ENCODE results near the gene DBF4B.

Gene DBF4B

DNA sequence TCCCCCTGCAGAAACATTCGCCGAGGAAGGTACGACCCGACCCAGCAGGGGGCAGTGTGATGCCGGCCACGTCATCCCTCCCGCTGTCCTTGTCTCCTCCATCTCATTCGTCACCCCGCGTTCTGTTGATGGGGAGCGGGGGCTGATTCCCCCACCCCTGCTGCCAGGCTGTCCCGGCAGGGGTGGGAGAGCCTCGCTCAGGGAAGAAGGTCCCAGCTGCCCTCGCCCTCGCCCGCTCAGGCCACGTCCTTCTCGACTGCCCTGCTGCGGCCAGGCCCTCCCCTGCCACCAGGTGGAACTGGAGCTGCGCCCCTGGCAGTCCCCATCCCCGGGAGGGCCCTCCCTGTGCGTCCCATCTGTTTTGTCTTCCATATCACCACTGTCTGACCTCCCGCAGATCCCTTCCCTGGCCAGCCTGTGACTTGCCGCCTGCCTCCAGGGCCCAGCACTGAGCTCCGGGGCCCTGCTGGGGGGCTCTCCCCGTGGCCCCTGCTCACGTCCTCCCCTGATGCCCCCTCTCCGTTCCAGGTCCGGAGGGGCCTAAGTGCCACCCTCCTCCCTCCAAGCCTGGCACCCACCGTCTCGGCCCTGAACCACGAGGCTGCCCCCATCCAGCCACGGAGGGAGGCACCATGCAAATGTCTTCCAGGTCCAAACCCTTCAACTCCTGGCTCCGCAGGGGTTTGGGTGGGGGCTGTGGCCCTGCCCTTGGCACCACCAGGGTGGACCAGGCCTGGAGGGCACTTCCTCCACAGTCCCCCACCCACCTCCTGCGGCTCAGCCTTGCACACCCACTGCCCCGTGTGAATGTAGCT lies 71.0 kb downstream of the DBF4B start:
- peak; percentile 8 for DNase-seq

GRCh38 chr17:44780161-44780560 lies 71.7 kb downstream of the DBF4B start:
- DNase-seq, result no peak

- DNase-seq, result no peak
Observed at GRCh38 chr17:44780845-44781480, 72.5 kb downstream of the DBF4B start.

DNA sequence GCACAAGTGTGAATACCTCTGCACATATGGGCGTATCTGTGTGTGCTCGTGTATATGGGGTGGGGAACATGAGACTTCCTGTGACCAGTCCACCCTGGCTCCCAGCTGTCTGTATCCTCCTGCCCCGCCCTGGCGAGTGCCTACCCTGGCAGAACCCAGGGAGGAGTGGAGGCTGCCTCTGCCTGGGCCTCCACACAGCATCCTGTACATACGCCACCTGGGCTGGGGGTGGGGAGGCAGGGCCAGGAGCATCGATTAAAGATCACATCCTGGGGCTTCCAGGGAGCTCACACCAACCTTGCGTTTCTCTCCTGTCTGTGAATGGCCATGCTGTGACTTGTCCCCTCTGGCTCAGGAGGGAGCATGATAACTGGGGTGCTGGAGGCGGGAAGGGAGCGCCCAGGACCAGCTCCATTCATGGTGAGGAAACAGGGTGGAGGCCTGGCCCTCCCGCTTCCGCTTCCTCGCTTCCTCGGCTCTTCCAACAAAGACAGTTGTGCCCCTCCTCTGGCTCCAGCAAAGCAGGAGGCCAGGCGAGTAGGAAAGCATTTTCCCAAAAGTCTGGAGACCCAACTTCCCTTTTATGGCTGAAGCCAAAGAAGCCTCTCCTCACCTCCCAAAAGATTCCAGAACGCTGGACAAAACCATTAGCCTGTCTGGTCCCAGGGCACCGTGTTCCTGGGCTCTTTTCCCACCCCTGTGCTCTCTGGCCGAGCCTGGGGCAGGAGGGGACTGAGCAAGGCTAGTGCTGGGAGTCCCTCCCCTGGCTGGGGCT lies 73.3 kb downstream of the DBF4B start:
- no peak for DNase-seq

DNA sequence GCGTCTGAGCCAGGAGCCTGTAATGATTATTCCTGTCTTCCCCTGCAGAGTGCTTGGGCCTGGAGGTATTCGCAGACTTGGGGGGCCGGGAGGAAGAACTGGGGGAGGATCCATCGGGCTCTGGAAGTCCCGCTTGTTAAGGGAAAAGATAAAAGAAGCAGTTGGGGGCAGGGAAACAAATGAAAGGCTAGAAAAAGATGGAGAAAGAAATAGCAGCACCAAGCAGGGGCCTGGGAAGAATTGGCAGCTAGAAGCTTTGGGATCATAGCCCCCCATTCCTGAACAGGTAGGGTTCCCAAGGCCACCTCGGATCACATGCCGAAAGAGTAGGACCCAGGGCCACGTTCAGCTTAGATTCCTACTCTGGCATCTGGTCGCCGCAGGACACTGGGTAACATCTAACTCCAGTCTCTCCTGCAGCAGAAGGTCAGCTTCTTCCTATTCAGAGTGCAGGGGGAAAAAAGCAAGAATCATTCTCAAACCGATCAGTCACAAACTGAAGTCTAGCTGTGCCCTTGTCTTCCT lies 73.9 kb downstream of the DBF4B start:
- DNase-seq, result no peak

- no peak for DNase-seq
Observed at GRCh38 chr17:44785921-44786320, 77.5 kb downstream of the DBF4B start.

DNA sequence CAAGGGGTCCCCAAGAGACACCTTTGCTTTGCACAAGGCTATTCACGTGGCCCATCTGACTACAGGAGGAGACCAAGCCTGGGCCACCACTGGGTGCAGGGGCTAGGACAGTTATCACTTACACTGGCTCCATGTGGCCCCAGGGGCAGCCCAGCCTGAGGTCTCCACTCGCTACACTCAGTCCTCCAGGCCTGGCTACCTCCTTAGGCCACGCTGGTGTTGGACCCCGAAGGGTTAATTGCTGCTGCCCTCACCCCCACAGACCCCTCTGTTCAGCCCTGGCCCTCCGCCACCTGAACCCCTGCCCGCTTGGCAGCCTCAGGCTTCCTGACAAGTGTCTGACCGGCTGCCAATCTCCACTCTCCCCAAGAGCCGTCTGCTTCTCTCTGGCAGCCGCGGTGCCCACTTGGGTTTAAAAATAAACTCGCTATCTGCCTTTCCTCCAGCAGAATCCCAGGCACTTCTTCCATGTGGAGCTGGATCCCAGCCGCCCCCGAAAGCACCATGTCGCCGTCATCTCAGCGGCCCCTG lies 78.2 kb downstream of the DBF4B start:
- DNase-seq, result peak; percentile 89

GRCh38 chr17:44787271-44787940 lies 78.9 kb downstream of the DBF4B start:
- DNase-seq, result no peak

- no peak for DNase-seq
Observed at GRCh38 chr17:44788139-44788538, 79.7 kb downstream of the DBF4B start.

GRCh38 chr17:44792276-44792675 lies 83.8 kb downstream of the DBF4B start:
- DNase-seq, result no peak

- DNase-seq, result no peak
Observed at GRCh38 chr17:44793885-44794842, 85.7 kb downstream of the DBF4B start.

GRCh38 chr17:44794851-44795413 lies 86.5 kb downstream of the DBF4B start:
- DNase-seq, result no peak

DNA sequence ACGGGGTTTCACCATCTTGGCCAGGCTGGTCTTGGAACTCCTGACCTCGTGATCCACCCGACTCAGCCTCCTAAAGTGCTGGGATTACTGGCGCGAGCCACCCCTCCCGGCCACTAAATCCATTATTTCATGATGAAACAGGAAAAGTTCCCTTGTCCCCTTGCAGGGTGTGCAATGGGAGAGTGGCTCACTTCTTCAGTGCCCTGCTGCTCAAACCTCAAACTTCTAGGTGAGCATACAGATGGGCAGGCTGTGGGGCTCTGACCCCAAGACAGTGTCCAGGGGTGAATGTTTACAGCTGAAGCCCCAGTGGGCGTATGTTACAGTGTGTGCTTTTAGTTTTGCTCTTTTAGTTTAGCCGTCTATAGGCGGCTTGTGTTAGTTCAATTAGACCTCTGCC lies 87.0 kb downstream of the DBF4B start:
- no peak for DNase-seq

- no peak for DNase-seq
Observed at GRCh38 chr17:44795928-44796327, 87.5 kb downstream of the DBF4B start.

- no peak for DNase-seq
Observed at GRCh38 chr17:44796731-44797130, 88.3 kb downstream of the DBF4B start.

DNA sequence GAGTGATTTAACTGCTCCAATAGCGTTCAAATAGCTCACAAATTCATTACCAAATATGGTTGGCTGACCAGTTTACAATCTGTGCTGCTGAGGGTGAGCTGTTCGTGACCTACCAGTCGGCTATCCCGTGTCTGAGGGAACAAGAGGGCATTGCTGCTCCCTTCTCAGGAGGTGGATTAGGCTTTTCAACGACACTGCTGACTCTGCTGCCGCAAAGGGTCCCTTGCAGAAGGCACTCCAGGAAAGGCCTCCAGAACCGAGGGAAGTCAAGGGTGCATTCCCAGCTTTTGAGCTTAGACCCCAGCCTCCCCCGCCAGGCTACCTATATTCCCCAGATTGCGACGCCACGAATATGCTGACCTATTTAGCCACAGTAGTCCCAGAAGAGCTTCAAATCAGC lies 89.3 kb downstream of the DBF4B start:
- DNase-seq, result no peak

GRCh38 chr17:44798356-44798755 lies 89.9 kb downstream of the DBF4B start:
- no peak for DNase-seq

All from NCI-H446 treated with DMSO at 0.1 percent for 48 hours (cell line).